Lower leg skin (tissue), 3 donors: ENCODE results near the gene ETV4.

Experiments used
- POLR2A ChIP-seq, 2 donors: fragments of 450-650 bp; IDR thresholded peaks; one replicate each; pipeline ENCODE4 v1.6.1; 2016 to 2017; ENCODE audit warnings: antibody characterized with exemption in 2 of 2, mild to moderate bottlenecking in 1 of 2, moderate library complexity in 1 of 2
- TF ChIP-seq, protein P1 (sequence below), 3 donors: fragments of 450-650 bp; IDR thresholded peaks; one replicate each; pipeline ENCODE4 v1.5.1; 2016; ENCODE audit warnings: antibody characterized with exemption in 3 of 3, mild to moderate bottlenecking in 3 of 3, moderate library complexity in 2 of 3

DNA sequence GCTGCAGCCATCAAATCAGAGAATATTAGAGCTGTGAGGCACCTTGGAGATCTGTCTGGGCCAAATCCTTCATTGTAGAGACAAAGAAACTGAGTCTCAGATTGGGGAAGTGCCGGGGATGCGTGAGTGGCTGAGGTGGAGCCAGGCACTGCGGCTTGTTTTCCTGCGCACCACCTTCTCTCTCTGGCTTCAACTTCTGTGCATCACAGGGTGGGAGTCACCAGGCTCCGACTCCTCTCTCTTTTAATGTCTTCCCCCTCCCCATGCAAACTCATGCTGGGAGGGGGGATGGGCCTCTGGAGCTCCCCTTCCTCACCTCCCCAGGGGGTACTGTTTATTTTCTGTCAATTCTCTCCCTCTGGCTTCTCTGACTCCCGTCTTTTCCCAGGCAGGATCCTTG lies 8.7 kb upstream of the ETV4 start:
- TF ChIP-seq, protein P1, sequence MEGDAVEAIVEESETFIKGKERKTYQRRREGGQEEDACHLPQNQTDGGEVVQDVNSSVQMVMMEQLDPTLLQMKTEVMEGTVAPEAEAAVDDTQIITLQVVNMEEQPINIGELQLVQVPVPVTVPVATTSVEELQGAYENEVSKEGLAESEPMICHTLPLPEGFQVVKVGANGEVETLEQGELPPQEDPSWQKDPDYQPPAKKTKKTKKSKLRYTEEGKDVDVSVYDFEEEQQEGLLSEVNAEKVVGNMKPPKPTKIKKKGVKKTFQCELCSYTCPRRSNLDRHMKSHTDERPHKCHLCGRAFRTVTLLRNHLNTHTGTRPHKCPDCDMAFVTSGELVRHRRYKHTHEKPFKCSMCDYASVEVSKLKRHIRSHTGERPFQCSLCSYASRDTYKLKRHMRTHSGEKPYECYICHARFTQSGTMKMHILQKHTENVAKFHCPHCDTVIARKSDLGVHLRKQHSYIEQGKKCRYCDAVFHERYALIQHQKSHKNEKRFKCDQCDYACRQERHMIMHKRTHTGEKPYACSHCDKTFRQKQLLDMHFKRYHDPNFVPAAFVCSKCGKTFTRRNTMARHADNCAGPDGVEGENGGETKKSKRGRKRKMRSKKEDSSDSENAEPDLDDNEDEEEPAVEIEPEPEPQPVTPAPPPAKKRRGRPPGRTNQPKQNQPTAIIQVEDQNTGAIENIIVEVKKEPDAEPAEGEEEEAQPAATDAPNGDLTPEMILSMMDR (IDR thresholded peaks at IDR 0.05): no peak
- no peak for TF ChIP-seq POLR2A (IDR thresholded peaks at IDR 0.05)
